GM19467 (cell line): ENCODE data around the gene EFTUD2.

Experiments
- ATAC-seq: cut with Tn5 transposase; IDR thresholded peaks from one replicate; pipeline ENCODE4 v1.9.1; 2021; ENCODE audit warnings: mild to moderate bottlenecking, moderate library complexity; ENCODE audit not compliant: unreplicated experiment

EFTUD2 gene

GRCh38 chr17:44911133-44912001 lies 12.1 kb upstream of the EFTUD2 start:
- ATAC-seq: no peak

- no peak for ATAC-seq
These were observed 11.2 kb upstream of the EFTUD2 start for GRCh38 chr17:44910231-44911106.

GRCh38 chr17:44909681-44910144 lies 10.5 kb upstream of the EFTUD2 start:
- no peak for ATAC-seq

GRCh38 chr17:44908761-44909326 lies 9.6 kb upstream of the EFTUD2 start:
- no peak for ATAC-seq

GRCh38 chr17:44907729-44908470 lies 8.7 kb upstream of the EFTUD2 start:
- no peak for ATAC-seq

GRCh38 chr17:44906763-44907728 lies 7.8 kb upstream of the EFTUD2 start:
- no peak for ATAC-seq

- no peak for ATAC-seq
These were observed 6.9 kb upstream of the EFTUD2 start for GRCh38 chr17:44906010-44906646.

GRCh38 chr17:44905006-44906000 lies 6.1 kb upstream of the EFTUD2 start:
- ATAC-seq: no peak

- no peak for ATAC-seq
These were observed 5.0 kb upstream of the EFTUD2 start for GRCh38 chr17:44904001-44904984.

- ATAC-seq: no peak
These were observed 3.9 kb upstream of the EFTUD2 start for GRCh38 chr17:44903012-44903685.

- no peak for ATAC-seq
These were observed 3.0 kb upstream of the EFTUD2 start for GRCh38 chr17:44902135-44902760.

- ATAC-seq: no peak
These were observed 2.2 kb upstream of the EFTUD2 start for GRCh38 chr17:44901411-44901921.

- ATAC-seq: no peak
These were observed 1.6 kb upstream of the EFTUD2 start for GRCh38 chr17:44900894-44901293.

- ATAC-seq: no peak
These were observed 524 bp downstream of the EFTUD2 start for GRCh38 chr17:44898768-44899073.

GRCh38 chr17:44894642-44895041 lies 4.6 kb downstream of the EFTUD2 start:
- ATAC-seq: no peak

- no peak for ATAC-seq
These were observed 7.0 kb downstream of the EFTUD2 start for GRCh38 chr17:44892250-44892649.
